GM23248 (cell line): ENCODE data around the gene SERPINA5. TPM values are rescaled to one million over a fixed set of nuclear protein-coding genes. Genes with fewer than 3 reads are reported as not detected.

Source experiments
- DNase-seq: peaks from one replicate; pipeline ENCODE4 v3.0.0-alpha.2; 2015
- H2AFZ ChIP-seq: fragments of 200-600 bp; sonication (generic); 2 replicates; pipeline ENCODE4 v1.6.1; 2016; ENCODE audit warnings: antibody characterized with exemption
- H3F3A ChIP-seq: fragments of 200-600 bp; sonication (generic); 2 replicates; pipeline ENCODE4 v1.6.1; 2016; ENCODE audit warnings: mild to moderate bottlenecking, antibody characterized with exemption, mixed run types; ENCODE audit not compliant: insufficient read depth
- H3K27ac ChIP-seq: fragments of 200-600 bp; sonication (generic); 2 replicates; pipeline ENCODE4 v1.5.1; 2016; ENCODE audit warnings: mild to moderate bottlenecking
- H3K27me3 ChIP-seq: fragments of 200-600 bp; sonication (generic); replicated peaks from 2 replicates; pipeline ENCODE4 v1.6.1; 2016; ENCODE audit warnings: mild to moderate bottlenecking; ENCODE audit not compliant: insufficient read depth
- H3K36me3 ChIP-seq: fragments of 200-600 bp; sonication (generic); 2 replicates; pipeline ENCODE4 v1.6.1; 2016; ENCODE audit warnings: low read depth, mild to moderate bottlenecking
- H3K4me1 ChIP-seq: fragments of 200-600 bp; sonication (generic); 2 replicates; pipeline ENCODE4 v1.6.1; 2016; ENCODE audit warnings: mild to moderate bottlenecking; ENCODE audit not compliant: insufficient read depth
- H3K4me2 ChIP-seq: fragments of 200-600 bp; sonication (generic); one replicate; pipeline ENCODE4 v1.6.1; 2016; ENCODE audit warnings: mild to moderate bottlenecking; ENCODE audit not compliant: unreplicated experiment
- H3K4me3 ChIP-seq: fragments of 200-600 bp; sonication (generic); 2 replicates; pipeline ENCODE4 v1.5.1; 2016; ENCODE audit warnings: mild to moderate bottlenecking
- H3K79me2 ChIP-seq: fragments of 200-600 bp; sonication (generic); 2 replicates; pipeline ENCODE4 v1.6.1; 2016; ENCODE audit warnings: mild to moderate bottlenecking; ENCODE audit not compliant: insufficient read depth
- H3K9ac ChIP-seq: fragments of 200-600 bp; sonication (generic); 2 replicates; pipeline ENCODE4 v1.6.1; 2016; ENCODE audit warnings: mild to moderate bottlenecking
- H3K9me2 ChIP-seq: fragments of 200-600 bp; sonication (generic); 2 replicates; pipeline ENCODE4 v1.6.1; 2016; ENCODE audit warnings: mixed run types, mild to moderate bottlenecking, moderate library complexity; ENCODE audit not compliant: insufficient read depth
- H3K9me3 ChIP-seq: fragments of 200-600 bp; sonication (generic); one replicate; pipeline ENCODE4 v1.6.1; 2017; ENCODE audit warnings: low read depth
- H4K20me1 ChIP-seq: fragments of 200-600 bp; sonication (generic); 2 replicates; pipeline ENCODE4 v1.6.0; 2016; ENCODE audit not compliant: insufficient read depth
- EZH2 ChIP-seq: fragments of 200-600 bp; sonication (generic); IDR thresholded peaks from 2 replicates; pipeline ENCODE4 v1.6.1; 2018; ENCODE audit warnings: antibody characterized with exemption, mild to moderate bottlenecking; ENCODE audit not compliant: insufficient read depth, poor library complexity, severe bottlenecking
- EZH2phosphoT487 ChIP-seq: fragments of 200-600 bp; sonication (generic); IDR thresholded peaks from 2 replicates; pipeline ENCODE4 v1.6.1; 2018; ENCODE audit warnings: antibody characterized with exemption, moderate library complexity, mild to moderate bottlenecking, low read depth; ENCODE audit not compliant: insufficient read depth
- WGBS, 2 experiments: methylation state at CpG; one replicate each; pipeline ENCODE4 v1.1.6; 2015 to 2017; ENCODE audit warnings: low lambda C conversion rate in 2 of 2, low coverage in 1 of 2; ENCODE audit errors: missing lambda C conversion rate in 2 of 2; 5-methylcytosine and 5-hydroxymethylcytosine counted together
- in situ Hi-C: fragments of 300-500 bp; cut with MboI; formaldehyde crosslinking; loops from 2 replicates; pipeline ENCODE4 v1.15.0; 2020
- polyA plus RNA-seq: library from polyadenylated mRNA; unstranded; fragments of >200 nt; fragmentation: Nextera tagmentation; extraction: Ambion mirVana; gene quantifications from 2 replicates; pipeline ENCODE4 v1.2.1, GENCODE V29; 2016
- total RNA-seq: library from RNA; depleted of rRNA; stranded (reverse); fragments of >200 nt; shearing (Covaris generic); gene quantifications from 2 replicates; pipeline ENCODE4 v1.2.3, GENCODE V29; 2014

The SERPINA5 gene
- total and polyA plus RNA-seq, 2 experiments from 2014 or later: not detected

DNA sequence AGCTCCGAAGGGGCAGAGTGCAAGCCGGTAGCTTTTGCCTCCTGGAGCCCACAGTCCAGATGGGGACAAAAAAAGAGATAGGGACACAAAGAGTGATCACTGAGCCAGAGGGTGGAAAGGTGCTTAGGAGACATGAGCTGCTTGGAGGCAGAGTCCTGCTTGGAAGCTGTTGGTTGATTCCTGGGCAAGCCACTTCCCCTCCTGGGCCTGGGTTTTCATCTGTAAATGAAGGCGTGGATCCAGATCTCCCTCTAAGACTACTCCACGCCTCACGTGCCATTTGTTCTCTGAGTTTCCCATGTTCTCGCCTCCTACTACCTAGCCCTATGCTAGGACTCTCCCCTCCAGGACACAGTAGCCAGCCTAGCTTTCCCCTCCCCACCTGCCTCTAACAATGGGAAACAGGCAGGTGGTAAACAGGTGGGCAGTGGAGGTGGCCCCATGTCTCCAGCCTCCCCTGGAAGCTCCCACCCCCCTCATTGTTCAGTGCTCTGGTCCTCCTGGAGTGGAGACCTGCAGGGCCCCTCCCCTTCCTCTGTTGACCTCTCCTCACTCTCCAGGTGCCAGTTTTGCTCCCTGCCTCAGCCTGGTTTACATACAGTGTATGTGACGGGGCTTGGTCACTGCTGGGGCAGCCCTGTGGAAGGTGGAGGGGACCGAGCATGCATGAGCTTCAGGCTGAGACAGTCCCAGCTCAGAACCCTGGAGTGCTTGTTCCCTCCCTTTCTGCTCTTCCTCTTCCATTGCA is 34.8 kb downstream of the SERPINA5 start:
- no peaks in the 10 kb centered on the region for H3K79me2 ChIP-seq
- WGBS, 2 experiments: 69 to 76% methylated on average over 8 of the region's 8 CpGs
- TF ChIP-seq EZH2phosphoT487: no peak
- TF ChIP-seq EZH2: no peak
- in situ Hi-C loops: no loop called here
- no peaks in the 10 kb centered on the region for H3F3A ChIP-seq
- no peaks in the 10 kb centered on the region for H3K9me2 ChIP-seq
- no peak for DNase-seq
- no peaks in the 10 kb centered on the region for H4K20me1 ChIP-seq
- H3K9me3 ChIP-seq: no peaks in the 10 kb centered on the region
- no peak overlapping the region for H2AFZ ChIP-seq
- H3K27me3 ChIP-seq: no peaks in the 10 kb centered on the region
- no peak overlapping the region for H3K4me2 ChIP-seq
- H3K27ac ChIP-seq: no peak overlapping the region
- no peak overlapping the region for H3K4me3 ChIP-seq
- H3K9ac ChIP-seq: no peak overlapping the region
- H3K36me3 ChIP-seq: no peaks in the 10 kb centered on the region
- no peaks in the 10 kb centered on the region for H3K4me1 ChIP-seq

DNA sequence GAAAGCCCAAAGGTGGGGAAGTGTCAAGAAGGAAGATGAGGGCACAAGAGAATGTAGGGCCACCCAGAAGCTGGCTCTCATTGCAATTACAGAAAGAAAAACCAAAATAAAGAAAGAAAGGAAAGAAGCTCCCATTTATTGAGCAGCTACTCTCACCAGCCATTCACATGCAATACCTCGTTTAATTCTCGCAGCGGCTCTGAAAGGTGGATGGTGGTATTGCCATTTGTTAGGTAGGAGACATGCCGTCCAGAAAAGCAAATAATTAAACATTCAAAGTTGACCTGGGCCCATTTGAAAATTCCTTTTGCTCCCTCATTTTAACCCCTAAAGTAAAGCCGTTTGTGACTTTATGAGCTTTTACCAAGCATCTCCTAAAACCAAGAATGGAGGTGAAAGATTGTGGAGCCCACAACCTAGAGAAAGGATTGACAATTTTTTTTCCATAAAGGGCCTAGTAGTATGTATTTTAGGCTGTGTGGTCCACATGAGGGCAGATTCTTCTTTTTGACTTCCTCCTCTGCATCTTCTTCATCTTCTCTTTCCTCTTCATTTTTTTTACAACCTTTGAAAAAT is 36.2 kb downstream of the SERPINA5 start:
- TF ChIP-seq EZH2 (no peak), EZH2phosphoT487 (no peak)
- Histone ChIP-seq H3K9me3 (no peaks in the 10 kb centered on the region), H3K4me1 (no peaks in the 10 kb centered on the region), H3F3A (no peaks in the 10 kb centered on the region), H3K9me2 (no peaks in the 10 kb centered on the region), H3K27me3 (no peaks in the 10 kb centered on the region), H3K9ac (no peak overlapping the region), H3K27ac (no peak overlapping the region), H3K79me2 (no peaks in the 10 kb centered on the region), H2AFZ (no peak overlapping the region), H3K4me2 (no peak overlapping the region), H3K36me3 (no peaks in the 10 kb centered on the region), H3K4me3 (no peak overlapping the region), H4K20me1 (no peaks in the 10 kb centered on the region)
- in situ Hi-C loops: no loop called here
- DNase-seq: no peak
- 58 to 60% methylated on average over 5 of the region's 5 CpGs for WGBS, 2 experiments

- no peaks in the 10 kb centered on the region for H3F3A ChIP-seq
- no peak for TF ChIP-seq EZH2phosphoT487
- no peak for TF ChIP-seq EZH2
- WGBS, 2 experiments: 70 to 75% methylated on average over 3 of the region's 3 CpGs
Observed at GRCh38 chr14:94617988-94618822, 37.0 kb downstream of the SERPINA5 start.

GRCh38 chr14:94619297-94619696 is 38.1 kb downstream of the SERPINA5 start:
- H4K20me1 ChIP-seq: no peaks in the 10 kb centered on the region
- H3K79me2 ChIP-seq: no peaks in the 10 kb centered on the region
- H3K4me2 ChIP-seq: no peak overlapping the region
- no peak overlapping the region for H3K27ac ChIP-seq
- no peaks in the 10 kb centered on the region for H3F3A ChIP-seq
- TF ChIP-seq EZH2 (no peak), EZH2phosphoT487 (no peak)
- H3K36me3 ChIP-seq: no peaks in the 10 kb centered on the region
- no peak overlapping the region for H3K9ac ChIP-seq
- 49 to 55% methylated on average over 6 of the region's 6 CpGs for WGBS, 2 experiments
- no peak overlapping the region for H2AFZ ChIP-seq
- H3K9me3 ChIP-seq: no peaks in the 10 kb centered on the region
- in situ Hi-C loops: no loop called here
- peaks cover 9% of the 10 kb centered on the region; the same call in 1 of the 2 replicates for H3K27me3 ChIP-seq
- H3K4me1 ChIP-seq: no peaks in the 10 kb centered on the region
- H3K9me2 ChIP-seq: no peaks in the 10 kb centered on the region
- DNase-seq: no peak
- no peak overlapping the region for H3K4me3 ChIP-seq

More at GRCh38 chr14:94617988-94618822, 37.0 kb downstream of the SERPINA5 start:
- no peaks in the 10 kb centered on the region for H3K27me3 ChIP-seq
- H2AFZ ChIP-seq: no peak overlapping the region
- no peaks in the 10 kb centered on the region for H3K36me3 ChIP-seq
- H3K4me3 ChIP-seq: no peak overlapping the region
- H4K20me1 ChIP-seq: no peaks in the 10 kb centered on the region
- no peaks in the 10 kb centered on the region for H3K79me2 ChIP-seq
- H3K4me2 ChIP-seq: no peak overlapping the region
- no peak overlapping the region for H3K9ac ChIP-seq
- H3K9me2 ChIP-seq: no peaks in the 10 kb centered on the region
- in situ Hi-C loops: no loop called here
- DNase-seq: peak; percentile 38
- no peaks in the 10 kb centered on the region for H3K9me3 ChIP-seq
- H3K27ac ChIP-seq: no peak overlapping the region
- H3K4me1 ChIP-seq: no peaks in the 10 kb centered on the region
